ENCODE results near the gene IL18BP. TPM values are rescaled to one million over a fixed set of nuclear protein-coding genes. Genes with fewer than 3 reads are reported as not detected.

Gene IL18BP
- total RNA-seq, 5 donors from 2014 or later (not counting 1 experiment from before 2014, with no cell fraction given) = 18.4 to 29.2 (median 22.4) TPM

GRCh38 chr11:72007089-72007476 lies 8.4 kb downstream of the IL18BP start:
- POLR2A ChIA-PET = no interaction called here
- H3K4me1 ChIP-seq (ENCODE audit: control insufficient read depth in 1 of 2, extremely low read depth in 1 of 2, insufficient read depth in 2 of 2, low read length in 2 of 2) = peaks cover 0 to 4% of the 10 kb centered on the region in 2 experiments

DNA sequence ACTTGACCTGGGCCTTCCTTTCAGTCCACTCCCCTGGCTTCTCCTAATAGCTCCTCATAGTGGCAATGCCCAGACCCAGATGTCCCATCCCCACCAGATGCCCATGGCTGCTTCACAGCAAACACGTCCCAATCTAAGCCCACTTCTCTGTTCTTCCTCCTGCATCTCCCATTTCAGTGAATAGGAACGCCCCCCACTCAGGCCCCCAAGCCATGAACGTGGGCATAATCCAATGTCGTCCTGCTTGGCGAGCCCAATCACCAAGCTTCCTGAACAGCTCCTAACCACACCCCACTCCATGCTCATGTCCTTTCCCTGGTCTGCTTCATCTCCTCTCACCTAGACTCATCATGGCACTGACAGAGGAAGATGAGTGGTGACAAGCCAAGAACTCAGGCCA lies 8.9 kb downstream of the IL18BP start:
- POLR2A ChIA-PET = no interaction called here
- peaks cover 65% of the 10 kb centered on the region for H3K36me3 Mint-ChIP-seq
- CTCF ChIA-PET = interaction anchor here in 1 of 2 donors (0.7 kb wide), 1 partner anchor 137 kb away, joined by 4 read pairs; no protein-coding TSS in a partner anchor
- Histone ChIP-seq H3K4me1 (ENCODE audit: control insufficient read depth in 1 of 2, extremely low read depth in 1 of 2, insufficient read depth in 2 of 2, low read length in 2 of 2) (peaks cover 0 to 4% of the 10 kb centered on the region in 2 experiments), H3K27me3 (replicated peaks in 1 of 2; ENCODE audit: control insufficient read depth in 2 of 2, extremely low read depth in 1 of 2, insufficient read depth in 2 of 2, low read length in 1 of 2) (no peaks in the 10 kb centered on the region), H3K36me3 (ENCODE audit: control insufficient read depth in 2 of 2, extremely low read depth in 1 of 2, insufficient read depth in 1 of 2, low read length in 1 of 2) (peaks cover 48 to 99% of the 10 kb centered on the region in 2 donors), H3K9me3 (no peaks in the 10 kb centered on the region), H3K27ac (ENCODE audit: low read length) (no peak overlapping the region), H3K4me3 (ENCODE audit: control insufficient read depth in 1 of 2, extremely low read depth in 1 of 2, low read length in 1 of 2) (no peak overlapping the region)
- 90% methylated on average over 4 of the region's 5 CpGs for WGBS (ENCODE audit: insufficient coverage)
- H3K9me3 Mint-ChIP-seq = no peaks in the 10 kb centered on the region
- ATAC-seq (replicated peaks in 1 of 4) (no peak), DNase-seq (no peak)
- H3K27me3 Mint-ChIP-seq = no peaks in the 10 kb centered on the region
- peak overlapping the region; percentile 44 to 55 for H3K27ac Mint-ChIP-seq
- no peak overlapping the region for H3K4me3 Mint-ChIP-seq
- no peaks in the 10 kb centered on the region for H3K4me1 Mint-ChIP-seq

More at GRCh38 chr11:72007089-72007476, 8.4 kb downstream of the IL18BP start:
- H3K36me3 Mint-ChIP-seq = peaks cover 70% of the 10 kb centered on the region
- no peaks in the 10 kb centered on the region for H3K27me3 Mint-ChIP-seq
- DNase-seq (no peak), ATAC-seq (replicated peaks in 1 of 4) (no peak)
- no peak overlapping the region for H3K4me3 ChIP-seq (ENCODE audit: control insufficient read depth in 1 of 2, extremely low read depth in 1 of 2, low read length in 1 of 2)
- H3K27ac ChIP-seq (ENCODE audit: low read length) = no peak overlapping the region
- WGBS (ENCODE audit: insufficient coverage) = 94% methylated on average over 10 of the region's 15 CpGs
- CTCF ChIA-PET = no interaction called here
- H3K9me3 Mint-ChIP-seq = no peaks in the 10 kb centered on the region
- H3K27me3 ChIP-seq (replicated peaks in 1 of 2; ENCODE audit: control insufficient read depth in 2 of 2, extremely low read depth in 1 of 2, insufficient read depth in 2 of 2, low read length in 1 of 2) = no peaks in the 10 kb centered on the region
- peaks cover 47 to 98% of the 10 kb centered on the region in 2 donors for H3K36me3 ChIP-seq (ENCODE audit: control insufficient read depth in 2 of 2, extremely low read depth in 1 of 2, insufficient read depth in 1 of 2, low read length in 1 of 2)
- H3K4me1 Mint-ChIP-seq = peaks cover 0 to 2% (median 0%) of the 10 kb centered on the region in 3 donors
- no peak overlapping the region for H3K27ac Mint-ChIP-seq
- H3K9me3 ChIP-seq = no peaks in the 10 kb centered on the region
- H3K4me3 Mint-ChIP-seq = no peak overlapping the region

DNA sequence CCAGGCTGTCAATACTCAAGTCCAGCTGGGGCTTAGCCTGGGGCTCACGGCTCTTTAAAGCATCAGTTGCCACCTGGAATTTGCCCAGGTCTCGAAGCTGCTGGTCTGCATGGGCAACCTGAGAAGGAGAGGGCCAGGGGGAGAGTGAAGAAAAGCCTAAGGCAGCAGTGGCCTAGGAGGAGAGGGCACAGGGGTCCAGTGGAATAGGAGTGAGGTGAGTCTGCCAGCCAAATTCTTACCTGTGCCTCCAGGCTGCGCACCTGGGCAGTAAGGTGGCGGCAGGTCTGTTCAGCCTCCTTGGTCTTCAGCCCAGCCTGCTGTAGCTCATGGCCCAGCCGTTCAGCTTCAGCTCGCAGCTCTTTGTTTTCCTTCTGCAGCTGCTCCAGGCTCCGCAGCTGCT lies 10.0 kb downstream of the IL18BP start:
- ChIA-PET CTCF (interaction anchor here in 1 of 2 donors (1.0 kb wide), 1 partner anchor 10 kb away, joined by 4 read pairs; the partner anchor contains the start of gene IL18BP), POLR2A (no interaction called here)
- Histone ChIP-seq H3K36me3 (ENCODE audit: control insufficient read depth in 2 of 2, extremely low read depth in 1 of 2, insufficient read depth in 1 of 2, low read length in 1 of 2) (peaks cover 54 to 99% of the 10 kb centered on the region in 2 donors), H3K27me3 (replicated peaks in 1 of 2; ENCODE audit: control insufficient read depth in 2 of 2, extremely low read depth in 1 of 2, insufficient read depth in 2 of 2, low read length in 1 of 2) (no peaks in the 10 kb centered on the region), H3K4me1 (ENCODE audit: control insufficient read depth in 1 of 2, extremely low read depth in 1 of 2, insufficient read depth in 2 of 2, low read length in 2 of 2) (peaks cover 0 to 4% of the 10 kb centered on the region in 2 experiments), H3K27ac (ENCODE audit: low read length) (no peak overlapping the region), H3K4me3 (ENCODE audit: control insufficient read depth in 1 of 2, extremely low read depth in 1 of 2, low read length in 1 of 2) (no peak overlapping the region), H3K9me3 (no peaks in the 10 kb centered on the region)
- H3K4me3 Mint-ChIP-seq = no peak overlapping the region
- peaks cover 0 to 4% (median 2%) of the 10 kb centered on the region in 3 donors for H3K4me1 Mint-ChIP-seq
- no peaks in the 10 kb centered on the region for H3K27me3 Mint-ChIP-seq
- peaks cover 65% of the 10 kb centered on the region for H3K36me3 Mint-ChIP-seq
- WGBS (ENCODE audit: insufficient coverage) = 97% methylated on average over 7 of the region's 7 CpGs
- no peak overlapping the region for H3K27ac Mint-ChIP-seq
- no peaks in the 10 kb centered on the region for H3K9me3 Mint-ChIP-seq
- DNase-seq (no peak), ATAC-seq (replicated peaks in 1 of 4) (no peak)

DNA sequence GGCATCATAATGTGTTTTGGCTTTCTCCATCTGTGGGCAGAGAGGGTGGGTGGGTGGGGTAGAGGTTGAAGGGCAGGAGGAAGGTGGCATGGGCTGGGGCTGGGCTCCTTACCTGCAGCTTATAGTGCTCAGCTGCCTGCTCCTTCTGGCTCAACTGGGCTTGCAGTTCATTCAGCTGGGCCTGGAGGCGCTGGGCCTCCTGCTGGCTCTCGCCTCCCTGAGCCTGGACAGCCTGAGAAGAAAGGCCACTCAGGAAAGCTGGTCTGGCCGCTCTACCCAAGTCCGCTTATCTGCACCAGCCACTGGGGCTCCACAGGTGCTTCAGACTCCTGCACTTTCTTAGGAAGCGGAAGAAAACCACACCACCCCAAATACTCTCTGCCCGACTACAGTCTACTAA lies 10.4 kb downstream of the IL18BP start:
- DNase-seq = no peak
- H3K9me3 Mint-ChIP-seq = no peaks in the 10 kb centered on the region
- H3K36me3 Mint-ChIP-seq = peaks cover 64% of the 10 kb centered on the region
- 100% methylated on average over 5 of the region's 6 CpGs for WGBS (ENCODE audit: insufficient coverage)
- no peak overlapping the region for H3K27ac Mint-ChIP-seq
- H3K4me1 ChIP-seq (ENCODE audit: control insufficient read depth in 1 of 2, extremely low read depth in 1 of 2, insufficient read depth in 2 of 2, low read length in 2 of 2) = peaks cover 0 to 4% of the 10 kb centered on the region in 2 experiments
- no peak overlapping the region for H3K4me3 Mint-ChIP-seq
- H3K27me3 ChIP-seq (replicated peaks in 1 of 2; ENCODE audit: control insufficient read depth in 2 of 2, extremely low read depth in 1 of 2, insufficient read depth in 2 of 2, low read length in 1 of 2) = no peaks in the 10 kb centered on the region
- POLR2A ChIA-PET = interaction anchor here in 1 of 2 donors (0.6 kb wide), 1 partner anchor 52 kb away, joined by 12 read pairs; no protein-coding TSS in a partner anchor
- H3K27ac ChIP-seq (ENCODE audit: low read length) = no peak overlapping the region
- peaks cover 0 to 6% (median 2%) of the 10 kb centered on the region in 3 donors for H3K4me1 Mint-ChIP-seq
- no peaks in the 10 kb centered on the region for H3K9me3 ChIP-seq
- no peaks in the 10 kb centered on the region for H3K27me3 Mint-ChIP-seq
- no peak for ATAC-seq (replicated peaks in 1 of 4)
- H3K4me3 ChIP-seq (ENCODE audit: control insufficient read depth in 1 of 2, extremely low read depth in 1 of 2, low read length in 1 of 2) = no peak overlapping the region
- CTCF ChIA-PET = interaction anchor here in 1 of 2 donors (1.0 kb wide), 1 partner anchor 10 kb away, joined by 4 read pairs; the partner anchor contains the start of gene IL18BP
- peaks cover 54 to 99% of the 10 kb centered on the region in 2 donors for H3K36me3 ChIP-seq (ENCODE audit: control insufficient read depth in 2 of 2, extremely low read depth in 1 of 2, insufficient read depth in 1 of 2, low read length in 1 of 2)

- H3K27ac ChIP-seq (ENCODE audit: low read length) = no peak overlapping the region
- Mint-ChIP-seq H3K27me3 (no peaks in the 10 kb centered on the region), H3K27ac (peak overlapping the region; percentile 36 to 48), H3K4me3 (no peak overlapping the region), H3K9me3 (no peaks in the 10 kb centered on the region), H3K4me1 (peaks cover 0 to 18% (median 2%) of the 10 kb centered on the region in 3 donors), H3K36me3 (peaks cover 76% of the 10 kb centered on the region)
- H3K4me1 ChIP-seq (ENCODE audit: control insufficient read depth in 1 of 2, extremely low read depth in 1 of 2, insufficient read depth in 2 of 2, low read length in 2 of 2) = peaks cover 0 to 4% of the 10 kb centered on the region in 2 experiments
- H3K9me3 ChIP-seq = no peaks in the 10 kb centered on the region
- WGBS (ENCODE audit: insufficient coverage) = 100% methylated on average over 7 of the region's 10 CpGs
- H3K27me3 ChIP-seq (replicated peaks in 1 of 2; ENCODE audit: control insufficient read depth in 2 of 2, extremely low read depth in 1 of 2, insufficient read depth in 2 of 2, low read length in 1 of 2) = no peaks in the 10 kb centered on the region
- POLR2A ChIA-PET = interaction anchor here (0.6 to 0.7 kb wide), 2 partner anchors 16 to 82 kb away, joined by 3 read pairs; partner anchors contain the start of gene XNDC1N (in 1 of the 2)
- ATAC-seq (replicated peaks in 1 of 4) (no peak), DNase-seq (no peak)
- H3K4me3 ChIP-seq (ENCODE audit: control insufficient read depth in 1 of 2, extremely low read depth in 1 of 2, low read length in 1 of 2) = no peak overlapping the region
- peaks cover 50 to 99% of the 10 kb centered on the region in 2 donors for H3K36me3 ChIP-seq (ENCODE audit: control insufficient read depth in 2 of 2, extremely low read depth in 1 of 2, insufficient read depth in 1 of 2, low read length in 1 of 2)
- CTCF ChIA-PET = no interaction called here
These were observed 12.0 kb downstream of the IL18BP start for GRCh38 chr11:72010529-72011233.

GRCh38 chr11:72012091-72012630 lies 13.5 kb downstream of the IL18BP start:
- Histone ChIP-seq H3K4me1 (ENCODE audit: control insufficient read depth in 1 of 2, extremely low read depth in 1 of 2, insufficient read depth in 2 of 2, low read length in 2 of 2) (peaks cover 0 to 4% of the 10 kb centered on the region in 2 experiments), H3K36me3 (ENCODE audit: control insufficient read depth in 2 of 2, extremely low read depth in 1 of 2, insufficient read depth in 1 of 2, low read length in 1 of 2) (peaks cover 56 to 99% of the 10 kb centered on the region in 2 donors), H3K27ac (ENCODE audit: low read length) (no peak overlapping the region), H3K27me3 (replicated peaks in 1 of 2; ENCODE audit: control insufficient read depth in 2 of 2, extremely low read depth in 1 of 2, insufficient read depth in 2 of 2, low read length in 1 of 2) (no peaks in the 10 kb centered on the region), H3K4me3 (ENCODE audit: control insufficient read depth in 1 of 2, extremely low read depth in 1 of 2, low read length in 1 of 2) (no peak overlapping the region), H3K9me3 (no peaks in the 10 kb centered on the region)
- ChIA-PET POLR2A (no interaction called here), CTCF (interaction anchor here in 1 of 2 donors (1.1 kb wide), 1 partner anchor 13 kb away, joined by 4 read pairs; no protein-coding TSS in a partner anchor)
- Mint-ChIP-seq H3K9me3 (no peaks in the 10 kb centered on the region), H3K36me3 (peaks cover 75% of the 10 kb centered on the region), H3K27me3 (no peaks in the 10 kb centered on the region), H3K4me1 (peaks cover 0 to 24% (median 2%) of the 10 kb centered on the region in 3 donors), H3K27ac (peak overlapping the region in 1 of 2 donors; percentile 28), H3K4me3 (no peak overlapping the region)
- DNase-seq (no peak), ATAC-seq (replicated peaks in 1 of 4) (no peak)
- no CpG with 5 or more reads among the region's 5 CpGs for WGBS (ENCODE audit: insufficient coverage)
